Measurements from ENCODE around the gene GUCY1B1.
"Not testable (repeated sequence)": the region's sequence is repeated elsewhere in the genome, so short reads cannot be mapped to it uniquely, and the experiment has no call there.

GUCY1B1 gene

DNA sequence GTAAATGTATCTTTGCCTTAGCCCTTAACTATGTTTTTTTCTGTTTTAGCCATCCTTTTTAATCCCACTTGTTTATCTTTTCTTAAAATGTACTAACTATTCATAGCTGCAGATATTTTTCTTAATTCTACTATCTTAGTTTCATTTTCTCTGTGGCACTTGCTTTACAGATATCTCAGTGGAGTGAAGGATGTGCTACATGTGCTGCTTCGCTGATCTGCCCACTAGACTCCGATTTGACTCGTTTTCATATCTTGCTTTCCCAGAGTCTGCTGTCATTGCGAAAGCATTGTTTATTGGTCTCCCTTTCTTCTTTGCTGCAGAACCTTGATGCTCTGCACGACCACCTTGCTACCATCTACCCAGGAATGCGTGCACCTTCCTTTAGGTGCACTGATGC, 30.6 kb downstream of the GUCY1B1 start:
- Histone ChIP-seq H3K4me1 (peaks cover 0 to 7% (median 4%) of the 10 kb centered on the region in 10 experiments; a peak in 5 of 20 replicates), H3K27ac (no peak overlapping the region), H3K36me3 (no peaks in the 10 kb centered on the region), H3K4me2 (peak overlapping the region; percentile 2 to 54 (median 33); a peak in 15 of 22 replicates), H4K20me1 (no peaks in the 10 kb centered on the region), H3K9me3 (replicated peaks in 1 of 11) (no peaks in the 10 kb centered on the region), H3K27me3 (no peaks in the 10 kb centered on the region), H3K4me3 (no peak overlapping the region), H3K9ac (no peak overlapping the region; a peak in 1 of 22 replicates)
- TF ChIP-seq Cebpa-rat (IDR thresholded peaks at IDR 0.05): 0 out of 22 replicates have a peak, but pooled peaks of 1 of the 11 experiments have one; percentile 16

- Histone ChIP-seq H3K27me3 (no peaks in the 10 kb centered on the region), H3K27ac (no peak overlapping the region), H4K20me1 (no peaks in the 10 kb centered on the region), H3K36me3 (no peaks in the 10 kb centered on the region), H3K9ac (no peak overlapping the region), H3K4me1 (peaks cover 0 to 7% (median 4%) of the 10 kb centered on the region in 10 experiments; a peak in 5 of 20 replicates), H3K4me3 (no peak overlapping the region), H3K9me3 (replicated peaks in 1 of 11) (no peaks in the 10 kb centered on the region), H3K4me2 (peak overlapping the region in 1 of 11 experiments; percentile 49; a peak in 2 of 22 replicates)
- TF ChIP-seq Cebpa-rat (IDR thresholded peaks at IDR 0.05): no peak
Measured at GRCh38 chr4:155789982-155790381, 31.2 kb downstream of the GUCY1B1 start.

DNA sequence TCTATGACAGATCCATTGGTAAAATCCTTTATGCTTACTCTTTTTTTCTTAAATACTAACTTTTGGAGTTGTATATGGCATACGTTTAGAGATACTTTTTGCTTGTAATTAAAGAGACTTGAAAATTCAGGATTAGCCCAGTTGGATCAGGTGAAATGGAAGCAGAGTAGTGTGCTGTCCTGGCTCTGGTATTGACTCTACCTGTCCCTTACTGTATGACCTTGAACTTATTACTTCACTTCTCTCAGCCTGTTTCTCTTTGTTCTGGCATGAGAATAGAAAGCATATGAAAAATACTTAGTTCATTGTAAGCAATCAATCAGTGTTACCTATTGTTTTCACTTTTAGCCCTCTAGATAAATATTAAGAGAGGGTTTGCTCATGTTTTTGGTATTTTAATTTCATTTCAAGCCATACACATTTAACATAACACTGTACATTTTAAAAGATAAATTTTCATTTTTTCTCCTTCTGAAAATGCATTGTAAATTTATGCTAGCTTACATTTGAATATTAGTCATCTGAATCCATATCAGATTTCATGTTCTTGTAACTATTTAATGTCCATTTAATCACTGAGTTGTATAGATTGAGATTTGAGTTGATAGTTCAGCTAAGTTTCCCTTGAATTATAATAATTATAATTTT, 35.9 kb downstream of the GUCY1B1 start:
- no peak for TF ChIP-seq Cebpa-rat (IDR thresholded peaks at IDR 0.05)
- peaks cover 0 to under 1% (median 0%) of the 10 kb centered on the region in 10 experiments; a peak in 2 of 20 replicates for H3K4me1 ChIP-seq
- H3K27me3 ChIP-seq: no peaks in the 10 kb centered on the region
- H3K36me3 ChIP-seq: no peaks in the 10 kb centered on the region
- no peak overlapping the region for H3K4me2 ChIP-seq
- no peaks in the 10 kb centered on the region for H3K9me3 ChIP-seq (replicated peaks in 1 of 11)
- H3K27ac ChIP-seq: no peak overlapping the region
- no peak overlapping the region for H3K4me3 ChIP-seq
- H4K20me1 ChIP-seq: no peaks in the 10 kb centered on the region
- no peak overlapping the region for H3K9ac ChIP-seq

DNA sequence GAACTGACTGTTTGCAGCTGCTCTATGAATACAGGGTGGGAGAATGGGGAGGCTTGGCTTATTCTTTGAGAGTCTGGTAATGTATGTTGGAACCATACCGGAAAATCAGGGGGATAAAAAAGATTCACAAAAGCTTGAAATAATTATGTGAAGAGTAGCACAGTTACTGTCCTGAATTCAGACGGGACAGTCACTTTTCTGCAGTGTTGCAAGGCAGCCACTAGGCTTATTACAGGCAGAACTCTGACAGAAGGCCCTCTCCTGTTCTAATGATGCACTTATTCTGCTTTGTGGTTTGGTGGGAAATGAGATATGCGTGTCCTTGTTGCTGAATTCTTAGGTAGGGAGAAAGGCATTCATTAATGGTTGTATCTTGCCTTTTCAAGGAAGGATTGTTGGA, 37.2 kb downstream of the GUCY1B1 start:
- H3K27me3 ChIP-seq: no peaks in the 10 kb centered on the region
- no peak overlapping the region for H3K9ac ChIP-seq
- H3K36me3 ChIP-seq: no peaks in the 10 kb centered on the region
- no peak overlapping the region for H3K27ac ChIP-seq
- no peaks in the 10 kb centered on the region for H3K4me1 ChIP-seq
- no peak overlapping the region for H3K4me3 ChIP-seq
- H3K4me2 ChIP-seq: no peak overlapping the region
- no peaks in the 10 kb centered on the region for H3K9me3 ChIP-seq (replicated peaks in 1 of 11)
- no peaks in the 10 kb centered on the region for H4K20me1 ChIP-seq
- no peak for TF ChIP-seq Cebpa-rat (IDR thresholded peaks at IDR 0.05)

- H3K27me3 ChIP-seq; H3K9me3 ChIP-seq (replicated peaks in 1 of 11); H3K4me3 ChIP-seq; H3K9ac ChIP-seq; H3K4me1 ChIP-seq; H3K36me3 ChIP-seq; H3K4me2 ChIP-seq; H4K20me1 ChIP-seq; H3K27ac ChIP-seq: not testable (repeated sequence)
Measured at GRCh38 chr4:155797581-155797980, 38.8 kb downstream of the GUCY1B1 start.

- no peaks in the 10 kb centered on the region for H3K36me3 ChIP-seq
- no peaks in the 10 kb centered on the region for H4K20me1 ChIP-seq
- no peak overlapping the region for H3K4me2 ChIP-seq
- no peak for TF ChIP-seq Cebpa-rat (IDR thresholded peaks at IDR 0.05)
- no peaks in the 10 kb centered on the region for H3K9me3 ChIP-seq (replicated peaks in 1 of 11)
- H3K9ac ChIP-seq: no peak overlapping the region
- no peak overlapping the region for H3K4me3 ChIP-seq
- H3K27ac ChIP-seq: no peak overlapping the region
- no peaks in the 10 kb centered on the region for H3K4me1 ChIP-seq
- H3K27me3 ChIP-seq: no peaks in the 10 kb centered on the region
Measured at GRCh38 chr4:155799116-155799793, 40.4 kb downstream of the GUCY1B1 start.

DNA sequence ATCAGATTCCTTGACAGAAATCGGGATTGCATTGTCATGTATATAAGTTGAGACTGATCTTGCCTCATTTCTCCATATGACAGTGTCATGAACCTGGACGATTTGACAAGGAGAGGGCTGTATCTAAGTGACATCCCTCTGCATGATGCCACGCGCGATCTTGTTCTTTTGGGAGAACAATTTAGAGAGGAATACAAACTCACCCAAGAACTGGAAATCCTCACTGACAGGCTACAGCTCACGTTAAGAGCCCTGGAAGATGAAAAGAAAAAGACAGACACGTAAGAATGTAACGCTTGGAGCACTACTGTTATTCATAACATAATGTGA, 40.9 kb downstream of the GUCY1B1 start:
- no peaks in the 10 kb centered on the region for H3K36me3 ChIP-seq
- H3K4me2 ChIP-seq: no peak overlapping the region
- no peaks in the 10 kb centered on the region for H3K27me3 ChIP-seq
- H3K9ac ChIP-seq: no peak overlapping the region
- H4K20me1 ChIP-seq: no peaks in the 10 kb centered on the region
- H3K4me1 ChIP-seq: no peaks in the 10 kb centered on the region
- no peaks in the 10 kb centered on the region for H3K9me3 ChIP-seq (replicated peaks in 1 of 11)
- H3K27ac ChIP-seq: no peak overlapping the region
- no peak for TF ChIP-seq Cebpa-rat (IDR thresholded peaks at IDR 0.05)
- H3K4me3 ChIP-seq: no peak overlapping the region

- Histone ChIP-seq H3K36me3 (no peaks in the 10 kb centered on the region), H3K4me2 (no peak overlapping the region), H3K27me3 (no peaks in the 10 kb centered on the region), H3K9ac (no peak overlapping the region), H3K9me3 (replicated peaks in 1 of 11) (no peaks in the 10 kb centered on the region), H3K4me1 (no peaks in the 10 kb centered on the region), H3K27ac (no peak overlapping the region), H4K20me1 (no peaks in the 10 kb centered on the region), H3K4me3 (no peak overlapping the region)
- TF ChIP-seq Cebpa-rat (IDR thresholded peaks at IDR 0.05): no peak
Measured at GRCh38 chr4:155800685-155801343, 42.0 kb downstream of the GUCY1B1 start.

DNA sequence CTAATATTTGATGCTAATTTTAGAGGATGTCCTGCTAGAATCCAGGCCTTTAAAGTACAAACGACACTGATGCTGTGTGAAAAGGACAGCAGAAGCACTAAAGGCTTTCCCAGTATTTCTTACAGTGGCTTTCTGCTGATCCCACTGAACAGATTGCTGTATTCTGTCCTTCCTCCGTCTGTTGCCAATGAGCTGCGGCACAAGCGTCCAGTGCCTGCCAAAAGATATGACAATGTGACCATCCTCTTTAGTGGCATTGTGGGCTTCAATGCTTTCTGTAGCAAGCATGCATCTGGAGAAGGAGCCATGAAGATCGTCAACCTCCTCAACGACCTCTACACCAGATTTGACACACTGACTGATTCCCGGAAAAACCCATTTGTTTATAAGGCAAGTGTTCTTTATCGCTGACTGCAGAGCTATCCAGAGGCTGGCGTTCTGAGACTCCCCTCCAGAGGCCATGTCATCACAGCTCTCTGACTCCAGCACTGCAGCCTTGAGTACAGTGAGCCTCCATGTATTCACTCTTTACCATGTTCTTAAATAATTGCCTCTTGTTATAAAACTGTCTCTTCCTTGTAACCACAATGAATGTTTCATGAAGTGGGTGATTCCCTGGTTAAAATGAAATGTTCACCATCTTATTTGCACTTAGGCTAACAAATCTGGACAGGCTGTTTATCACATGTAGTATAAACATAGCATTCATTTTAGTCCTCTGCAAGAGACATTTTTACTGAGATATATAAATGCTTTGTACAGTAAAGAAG, 43.6 kb downstream of the GUCY1B1 start:
- H3K27ac ChIP-seq: no peak overlapping the region
- H3K4me3 ChIP-seq: no peak overlapping the region
- H3K27me3 ChIP-seq: no peaks in the 10 kb centered on the region
- no peak overlapping the region for H3K4me2 ChIP-seq
- no peak overlapping the region for H3K9ac ChIP-seq
- H4K20me1 ChIP-seq: no peaks in the 10 kb centered on the region
- no peaks in the 10 kb centered on the region for H3K9me3 ChIP-seq (replicated peaks in 1 of 11)
- no peaks in the 10 kb centered on the region for H3K4me1 ChIP-seq
- no peak for TF ChIP-seq Cebpa-rat (IDR thresholded peaks at IDR 0.05)
- H3K36me3 ChIP-seq: no peaks in the 10 kb centered on the region
